Right lobe of liver (tissue), 4 donors: ENCODE measurements around the gene TBCD.

Experiments
- POLR2A ChIP-seq: fragments of 450-650 bp; IDR thresholded peaks from one replicate; pipeline ENCODE4 v1.6.1; 2017; ENCODE audit warnings: antibody characterized with exemption, mild to moderate bottlenecking
- TF ChIP-seq, protein P1 (sequence below), 4 donors: fragments of 200-600 bp in 3 of 4; fragments of 450-650 bp in 1 of 4; IDR thresholded peaks; one replicate each; pipeline versions ENCODE4 v1.5.1 to v1.8.0; 2016 to 2022; ENCODE audit warnings: antibody characterized with exemption in 4 of 4, mild to moderate bottlenecking in 2 of 4
- donor health status: DM: no; HTN: no; CAD: no.
- donor health status: DM: no; HTN: no; CAD: no.
- donor health status: DM: no; HTN: yes; CAD: no.

DNA sequence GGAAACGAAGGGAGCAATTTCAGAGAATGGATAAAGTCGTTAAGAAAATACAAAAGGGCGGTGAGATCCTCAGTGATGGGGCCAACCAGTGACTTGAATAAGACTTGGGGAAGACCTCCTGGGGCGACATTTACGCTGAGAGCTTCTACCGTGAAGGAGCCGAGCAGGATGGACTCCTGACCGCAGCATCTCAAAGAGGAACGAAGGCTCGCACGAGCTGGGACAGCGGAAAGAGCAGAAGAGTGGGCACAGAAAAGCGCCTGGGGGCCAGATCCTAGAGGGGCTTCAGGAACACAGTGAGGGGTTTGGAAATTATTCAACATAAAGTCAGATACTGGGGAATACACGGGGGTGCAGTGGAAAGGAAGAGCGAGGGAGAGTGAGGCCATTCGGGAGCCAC lies 70.4 kb downstream of the TBCD start:
- TF ChIP-seq, protein P1, sequence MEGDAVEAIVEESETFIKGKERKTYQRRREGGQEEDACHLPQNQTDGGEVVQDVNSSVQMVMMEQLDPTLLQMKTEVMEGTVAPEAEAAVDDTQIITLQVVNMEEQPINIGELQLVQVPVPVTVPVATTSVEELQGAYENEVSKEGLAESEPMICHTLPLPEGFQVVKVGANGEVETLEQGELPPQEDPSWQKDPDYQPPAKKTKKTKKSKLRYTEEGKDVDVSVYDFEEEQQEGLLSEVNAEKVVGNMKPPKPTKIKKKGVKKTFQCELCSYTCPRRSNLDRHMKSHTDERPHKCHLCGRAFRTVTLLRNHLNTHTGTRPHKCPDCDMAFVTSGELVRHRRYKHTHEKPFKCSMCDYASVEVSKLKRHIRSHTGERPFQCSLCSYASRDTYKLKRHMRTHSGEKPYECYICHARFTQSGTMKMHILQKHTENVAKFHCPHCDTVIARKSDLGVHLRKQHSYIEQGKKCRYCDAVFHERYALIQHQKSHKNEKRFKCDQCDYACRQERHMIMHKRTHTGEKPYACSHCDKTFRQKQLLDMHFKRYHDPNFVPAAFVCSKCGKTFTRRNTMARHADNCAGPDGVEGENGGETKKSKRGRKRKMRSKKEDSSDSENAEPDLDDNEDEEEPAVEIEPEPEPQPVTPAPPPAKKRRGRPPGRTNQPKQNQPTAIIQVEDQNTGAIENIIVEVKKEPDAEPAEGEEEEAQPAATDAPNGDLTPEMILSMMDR (IDR thresholded peaks at IDR 0.05): no peak
- TF ChIP-seq POLR2A: no peak
